ENCODE measurements around the gene EME2. TPM values are rescaled to one million over a fixed set of nuclear protein-coding genes. Genes with fewer than 3 reads are reported as not detected.

Gene EME2
- total and polyA plus RNA-seq, 2 donors (not counting 1 experiment from before 2014, with no cell fraction given), result 2.2 to 8.3 TPM

GRCh38 chr16:1821861-1822611 lies 49.4 kb downstream of the EME2 start:
- Histone ChIP-seq H3K79me2 (ENCODE audit: control insufficient read depth, insufficient read depth, low read length) (peaks cover 2% of the 10 kb centered on the region), H3K4me1 (ENCODE audit: control insufficient read depth, extremely low read depth, insufficient read depth, low read length) (no peaks in the 10 kb centered on the region), H3K36me3 (ENCODE audit: control insufficient read depth, insufficient read depth, low read length) (peaks cover 5% of the 10 kb centered on the region), H4K20me1 (ENCODE audit: control insufficient read depth, extremely low read depth, insufficient read depth, low read length) (no peaks in the 10 kb centered on the region), H3K27ac (ENCODE audit: insufficient read depth, low read length) (no peak overlapping the region), H3K9me3 (ENCODE audit: control insufficient read depth, insufficient read depth, low read depth, low read length) (no peaks in the 10 kb centered on the region), H3K9ac (ENCODE audit: insufficient read depth, low read length) (no peak overlapping the region), H3K4me3 (replicated peaks in 1 of 4; ENCODE audit: control extremely low read depth in 1 of 4, insufficient read depth in 1 of 4, low read depth in 3 of 4, low read length in 4 of 4) (no peak overlapping the region), H3K4me2 (ENCODE audit: extremely low read depth, insufficient read depth, low read length) (no peak overlapping the region), H2AFZ (ENCODE audit: low read length) (no peak overlapping the region), H3K27me3 (ENCODE audit: control insufficient read depth, insufficient read depth, low read length) (no peaks in the 10 kb centered on the region)
- TF ChIP-seq EZH2 (IDR thresholded peaks at IDR 0.05; ENCODE audit: low read length, missing control alignments), result no peak
- TF ChIP-seq, protein P1, sequence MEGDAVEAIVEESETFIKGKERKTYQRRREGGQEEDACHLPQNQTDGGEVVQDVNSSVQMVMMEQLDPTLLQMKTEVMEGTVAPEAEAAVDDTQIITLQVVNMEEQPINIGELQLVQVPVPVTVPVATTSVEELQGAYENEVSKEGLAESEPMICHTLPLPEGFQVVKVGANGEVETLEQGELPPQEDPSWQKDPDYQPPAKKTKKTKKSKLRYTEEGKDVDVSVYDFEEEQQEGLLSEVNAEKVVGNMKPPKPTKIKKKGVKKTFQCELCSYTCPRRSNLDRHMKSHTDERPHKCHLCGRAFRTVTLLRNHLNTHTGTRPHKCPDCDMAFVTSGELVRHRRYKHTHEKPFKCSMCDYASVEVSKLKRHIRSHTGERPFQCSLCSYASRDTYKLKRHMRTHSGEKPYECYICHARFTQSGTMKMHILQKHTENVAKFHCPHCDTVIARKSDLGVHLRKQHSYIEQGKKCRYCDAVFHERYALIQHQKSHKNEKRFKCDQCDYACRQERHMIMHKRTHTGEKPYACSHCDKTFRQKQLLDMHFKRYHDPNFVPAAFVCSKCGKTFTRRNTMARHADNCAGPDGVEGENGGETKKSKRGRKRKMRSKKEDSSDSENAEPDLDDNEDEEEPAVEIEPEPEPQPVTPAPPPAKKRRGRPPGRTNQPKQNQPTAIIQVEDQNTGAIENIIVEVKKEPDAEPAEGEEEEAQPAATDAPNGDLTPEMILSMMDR (conservative IDR thresholded peaks at IDR 0.05 in 1 of 2, IDR thresholded peaks at IDR 0.05 in 1 of 2; ENCODE audit: low read depth in 1 of 2, low read length in 2 of 2), result no peak
- no peak for DNase-seq (ENCODE audit: low read depth in 2 of 2)

GRCh38 chr16:1822801-1823200 lies 50.2 kb downstream of the EME2 start:
- no peak for DNase-seq (ENCODE audit: low read depth in 2 of 2)
- Histone ChIP-seq H3K4me1 (ENCODE audit: control insufficient read depth, extremely low read depth, insufficient read depth, low read length) (no peaks in the 10 kb centered on the region), H4K20me1 (ENCODE audit: control insufficient read depth, extremely low read depth, insufficient read depth, low read length) (no peaks in the 10 kb centered on the region), H3K9ac (ENCODE audit: insufficient read depth, low read length) (no peak overlapping the region), H2AFZ (ENCODE audit: low read length) (no peak overlapping the region), H3K9me3 (ENCODE audit: control insufficient read depth, insufficient read depth, low read depth, low read length) (no peaks in the 10 kb centered on the region), H3K27me3 (ENCODE audit: control insufficient read depth, insufficient read depth, low read length) (no peaks in the 10 kb centered on the region), H3K4me2 (ENCODE audit: extremely low read depth, insufficient read depth, low read length) (no peak overlapping the region), H3K27ac (ENCODE audit: insufficient read depth, low read length) (no peak overlapping the region), H3K36me3 (ENCODE audit: control insufficient read depth, insufficient read depth, low read length) (peaks cover 5% of the 10 kb centered on the region), H3K79me2 (ENCODE audit: control insufficient read depth, insufficient read depth, low read length) (peaks cover 10% of the 10 kb centered on the region), H3K4me3 (replicated peaks in 1 of 4; ENCODE audit: control extremely low read depth in 1 of 4, insufficient read depth in 1 of 4, low read depth in 3 of 4, low read length in 4 of 4) (no peak overlapping the region)
- no peak for TF ChIP-seq EZH2 (IDR thresholded peaks at IDR 0.05; ENCODE audit: low read length, missing control alignments)
- TF ChIP-seq, protein P1 (conservative IDR thresholded peaks at IDR 0.05 in 1 of 2, IDR thresholded peaks at IDR 0.05 in 1 of 2; ENCODE audit: low read depth in 1 of 2, low read length in 2 of 2), result no peak

DNA sequence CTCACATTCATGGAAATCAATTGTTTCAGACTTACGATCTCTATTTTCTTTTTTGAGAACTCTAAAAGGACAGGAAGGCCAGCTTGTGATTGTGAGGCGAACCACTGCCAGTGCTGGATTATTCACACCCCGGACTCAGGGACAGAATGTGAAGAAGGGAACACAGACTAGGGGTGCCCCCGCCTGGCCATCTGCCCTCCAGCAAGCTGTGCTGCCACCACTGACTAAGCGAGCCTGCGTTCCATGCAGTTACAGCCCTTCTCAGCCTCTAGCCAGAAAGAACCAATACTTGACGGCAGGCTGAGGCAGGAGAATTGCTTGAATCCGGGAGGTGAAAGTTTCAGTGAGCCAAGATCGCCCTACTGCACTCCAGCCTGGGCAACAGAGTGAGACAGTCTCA lies 51.2 kb downstream of the EME2 start:
- peak; percentile 47 to 56 for DNase-seq (ENCODE audit: low read depth in 2 of 2)
- H3K4me2 ChIP-seq (ENCODE audit: extremely low read depth, insufficient read depth, low read length), result no peak overlapping the region
- no peak overlapping the region for H2AFZ ChIP-seq (ENCODE audit: low read length)
- no peak overlapping the region for H3K4me3 ChIP-seq (replicated peaks in 1 of 4; ENCODE audit: control extremely low read depth in 1 of 4, insufficient read depth in 1 of 4, low read depth in 3 of 4, low read length in 4 of 4)
- no peak overlapping the region for H3K9ac ChIP-seq (ENCODE audit: insufficient read depth, low read length)
- H3K4me1 ChIP-seq (ENCODE audit: control insufficient read depth, extremely low read depth, insufficient read depth, low read length), result peaks cover 2% of the 10 kb centered on the region
- peaks cover 5% of the 10 kb centered on the region for H3K36me3 ChIP-seq (ENCODE audit: control insufficient read depth, insufficient read depth, low read length)
- H3K79me2 ChIP-seq (ENCODE audit: control insufficient read depth, insufficient read depth, low read length), result peaks cover 18% of the 10 kb centered on the region
- H4K20me1 ChIP-seq (ENCODE audit: control insufficient read depth, extremely low read depth, insufficient read depth, low read length), result no peaks in the 10 kb centered on the region
- H3K27ac ChIP-seq (ENCODE audit: insufficient read depth, low read length), result no peak overlapping the region
- TF ChIP-seq, protein P1 (conservative IDR thresholded peaks at IDR 0.05 in 1 of 2, IDR thresholded peaks at IDR 0.05 in 1 of 2; ENCODE audit: low read depth in 1 of 2, low read length in 2 of 2), result peak in 1 of 2 donors; percentile 35
- no peak for TF ChIP-seq EZH2 (IDR thresholded peaks at IDR 0.05; ENCODE audit: low read length, missing control alignments)
- H3K27me3 ChIP-seq (ENCODE audit: control insufficient read depth, insufficient read depth, low read length), result no peaks in the 10 kb centered on the region
- H3K9me3 ChIP-seq (ENCODE audit: control insufficient read depth, insufficient read depth, low read depth, low read length), result no peaks in the 10 kb centered on the region
